Lower leg skin (tissue), 3 donors: ENCODE data around the gene MMP10.

Experiments used
- POLR2A ChIP-seq, 2 donors: fragments of 450-650 bp; IDR thresholded peaks; one replicate each; pipeline ENCODE4 v1.6.1; 2016 to 2017; ENCODE audit warnings: antibody characterized with exemption in 2 of 2, mild to moderate bottlenecking in 1 of 2, moderate library complexity in 1 of 2
- TF ChIP-seq, protein P1 (sequence below), 3 donors: fragments of 450-650 bp; IDR thresholded peaks; one replicate each; pipeline ENCODE4 v1.5.1; 2016; ENCODE audit warnings: antibody characterized with exemption in 3 of 3, mild to moderate bottlenecking in 3 of 3, moderate library complexity in 2 of 3

DNA sequence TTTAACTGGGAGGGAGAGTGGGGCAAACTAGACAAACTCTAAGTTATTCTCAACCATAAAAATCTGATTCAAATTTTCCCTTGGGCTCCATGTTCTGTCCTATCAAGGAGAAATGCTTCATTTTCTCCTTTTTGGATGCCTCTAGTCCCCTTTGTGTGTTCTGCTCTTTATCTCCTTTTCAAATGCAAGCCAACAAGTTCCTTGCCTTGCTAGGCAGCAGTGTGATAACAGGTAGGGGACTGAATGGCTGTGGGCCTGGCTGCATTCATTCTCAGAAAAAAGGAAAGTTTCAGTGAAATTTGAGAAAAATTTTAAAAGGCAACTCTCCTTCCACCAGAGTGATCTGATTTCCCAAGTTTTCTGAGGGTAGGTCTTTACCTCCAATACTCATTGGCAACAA lies 28.8 kb downstream of the MMP10 start:
- TF ChIP-seq, protein P1, sequence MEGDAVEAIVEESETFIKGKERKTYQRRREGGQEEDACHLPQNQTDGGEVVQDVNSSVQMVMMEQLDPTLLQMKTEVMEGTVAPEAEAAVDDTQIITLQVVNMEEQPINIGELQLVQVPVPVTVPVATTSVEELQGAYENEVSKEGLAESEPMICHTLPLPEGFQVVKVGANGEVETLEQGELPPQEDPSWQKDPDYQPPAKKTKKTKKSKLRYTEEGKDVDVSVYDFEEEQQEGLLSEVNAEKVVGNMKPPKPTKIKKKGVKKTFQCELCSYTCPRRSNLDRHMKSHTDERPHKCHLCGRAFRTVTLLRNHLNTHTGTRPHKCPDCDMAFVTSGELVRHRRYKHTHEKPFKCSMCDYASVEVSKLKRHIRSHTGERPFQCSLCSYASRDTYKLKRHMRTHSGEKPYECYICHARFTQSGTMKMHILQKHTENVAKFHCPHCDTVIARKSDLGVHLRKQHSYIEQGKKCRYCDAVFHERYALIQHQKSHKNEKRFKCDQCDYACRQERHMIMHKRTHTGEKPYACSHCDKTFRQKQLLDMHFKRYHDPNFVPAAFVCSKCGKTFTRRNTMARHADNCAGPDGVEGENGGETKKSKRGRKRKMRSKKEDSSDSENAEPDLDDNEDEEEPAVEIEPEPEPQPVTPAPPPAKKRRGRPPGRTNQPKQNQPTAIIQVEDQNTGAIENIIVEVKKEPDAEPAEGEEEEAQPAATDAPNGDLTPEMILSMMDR (IDR thresholded peaks at IDR 0.05): no peak
- no peak for TF ChIP-seq POLR2A (IDR thresholded peaks at IDR 0.05)
